HepG2 (cell line): Measurements from ENCODE around the gene VRK1. TPM values are rescaled to one million over a fixed set of nuclear protein-coding genes. Genes with fewer than 3 reads are reported as not detected.
A peak's percentile ranks its signal among the peaks of the same experiment; 100 is the strongest.

Source experiments
- BATF2 ChIP-seq: sonication (generic); formaldehyde crosslinking; IDR thresholded peaks from 2 replicates; pipeline ENCODE4 v1.8.0; 2022; ENCODE audit warnings: mild to moderate bottlenecking, missing genetic modification reagents, moderate library complexity
- CREB3 ChIP-seq: sonication (generic); formaldehyde crosslinking; IDR thresholded peaks from 2 replicates; pipeline ENCODE4 v1.5.0; 2020; ENCODE audit warnings: missing genetic modification reagents
- GTF2F1 ChIP-seq: fragments of 150-350 bp; IDR thresholded peaks from 2 replicates; pipeline ENCODE4 v1.6.1; 2014; ENCODE audit warnings: low read length
- MIER3 ChIP-seq: IDR thresholded peaks from 2 replicates; pipeline ENCODE4 v1.6.1; 2016; ENCODE audit warnings: missing compliant biosample characterization, borderline replicate concordance
- MYPOP ChIP-seq: sonication (generic); formaldehyde crosslinking; IDR thresholded peaks from 2 replicates; pipeline ENCODE4 v1.8.1; 2023; ENCODE audit warnings: mild to moderate bottlenecking, moderate library complexity, missing genetic modification reagents
- PCBP1 ChIP-seq: fragments of 200-400 bp; formaldehyde crosslinking; IDR thresholded peaks from 2 replicates; pipeline ENCODE4 v1.6.1; 2017; ENCODE audit warnings: mild to moderate bottlenecking, low read depth, low read length, borderline replicate concordance
- RFX5 ChIP-seq: IDR thresholded peaks from 2 replicates; pipeline ENCODE4 v1.6.1; 2011; ENCODE audit warnings: low read depth, low read length, improper control_type of control experiment
- XBP1 ChIP-seq: sonication (generic); formaldehyde crosslinking; IDR thresholded peaks from 2 replicates; pipeline ENCODE4 v1.5.0; 2020; ENCODE audit warnings: missing genetic modification reagents
- ZBTB2 ChIP-seq: sonication (generic); formaldehyde crosslinking; IDR thresholded peaks from 2 replicates; pipeline ENCODE4 v1.8.0; 2022; ENCODE audit warnings: low read depth, missing genetic modification reagents
- ZNF337 ChIP-seq: sonication (generic); formaldehyde crosslinking; IDR thresholded peaks from 2 replicates; pipeline ENCODE4 v1.5.1; 2020; ENCODE audit warnings: missing genetic modification reagents, low read depth, mild to moderate bottlenecking, borderline replicate concordance
- ZNF441 ChIP-seq: sonication (generic); formaldehyde crosslinking; IDR thresholded peaks from 2 replicates; pipeline ENCODE4 v1.7.0; 2021; ENCODE audit warnings: missing genetic modification reagents, borderline replicate concordance
- polyA plus RNA-seq, 8 experiments: library from polyadenylated mRNA; depleted of rRNA in 3 of 8; stranded (reverse) in 7 of 8; unstranded in 1 of 8; fragments of >200 nt; fragmentation: Illumina TruSeq in 4 of 8; extraction: Trizol in 4 of 8; gene quantifications; 2 replicates each; pipeline versions ENCODE4 v1.2.1 to v1.2.3, GENCODE V29; 2011 to 2016; ENCODE audit warnings: low read depth in 4 of 8, missing spikeins in 1 of 8, mixed read lengths in 1 of 8; ENCODE audit not compliant: insufficient read depth in 1 of 8
- total RNA-seq, 5 experiments: library from RNA; depleted of rRNA; stranded (reverse); fragments of >200 nt; fragmentation: Illumina TruSeq; extraction: Trizol; gene quantifications; 2 replicates each; pipeline ENCODE4 v1.2.3, GENCODE V29; 2016; ENCODE audit warnings: low read depth in 1 of 5
- TF ChIP-seq, protein P1 (sequence below): sonication (generic); formaldehyde crosslinking; IDR thresholded peaks from 2 replicates; pipeline ENCODE4 v1.4.0; 2020; ENCODE audit warnings: missing genetic modification reagents, borderline replicate concordance
- TF ChIP-seq, protein P2 (sequence below): sonication (generic); formaldehyde crosslinking; conservative IDR thresholded peaks from 2 replicates; pipeline ENCODE4 v1.8.1; 2023; ENCODE audit warnings: missing genetic modification reagents
- TF ChIP-seq, protein P3 (sequence below): sonication (generic); formaldehyde crosslinking; IDR thresholded peaks from 2 replicates; pipeline ENCODE4 v1.8.0; 2022; ENCODE audit warnings: missing genetic modification reagents, mild to moderate bottlenecking, inconsistent platforms, borderline replicate concordance
- TF ChIP-seq, protein P4 (sequence below): sonication (generic); formaldehyde crosslinking; IDR thresholded peaks from 2 replicates; pipeline ENCODE4 v1.4.0; 2020; ENCODE audit warnings: missing genetic modification reagents

Gene VRK1
- total and polyA plus RNA-seq, 2 of the 13 experiments (the other 11 are each of a cell fraction or from before 2014, with no cell fraction given), result 7.9 to 51.3 TPM

GRCh38 chr14:96796851-96797581 lies at the start of gene VRK1 (continued):
- TF ChIP-seq XBP1 (CRISPR knock-in tag) (no peak), ZNF337 (CRISPR knock-in tag) (no peak), MYPOP (CRISPR knock-in tag) (no peak), MIER3 (CRISPR knock-in tag) (0 out of 2 replicates have a peak, but pooled peaks have one; percentile 42), BATF2 (CRISPR knock-in tag) (peak; percentile 86; the same call in 1 of the 2 replicates), ZBTB2 (peak; percentile 85), ZNF441 (0 out of 2 replicates have a peak, but pooled peaks have one; percentile 37), CREB3 (peak; percentile 68; the same call in 1 of the 2 replicates), RFX5 (no peak), PCBP1 (0 out of 2 replicates have a peak, but pooled peaks have one; percentile 23), GTF2F1 (no peak)
- TF ChIP-seq, protein P1, sequence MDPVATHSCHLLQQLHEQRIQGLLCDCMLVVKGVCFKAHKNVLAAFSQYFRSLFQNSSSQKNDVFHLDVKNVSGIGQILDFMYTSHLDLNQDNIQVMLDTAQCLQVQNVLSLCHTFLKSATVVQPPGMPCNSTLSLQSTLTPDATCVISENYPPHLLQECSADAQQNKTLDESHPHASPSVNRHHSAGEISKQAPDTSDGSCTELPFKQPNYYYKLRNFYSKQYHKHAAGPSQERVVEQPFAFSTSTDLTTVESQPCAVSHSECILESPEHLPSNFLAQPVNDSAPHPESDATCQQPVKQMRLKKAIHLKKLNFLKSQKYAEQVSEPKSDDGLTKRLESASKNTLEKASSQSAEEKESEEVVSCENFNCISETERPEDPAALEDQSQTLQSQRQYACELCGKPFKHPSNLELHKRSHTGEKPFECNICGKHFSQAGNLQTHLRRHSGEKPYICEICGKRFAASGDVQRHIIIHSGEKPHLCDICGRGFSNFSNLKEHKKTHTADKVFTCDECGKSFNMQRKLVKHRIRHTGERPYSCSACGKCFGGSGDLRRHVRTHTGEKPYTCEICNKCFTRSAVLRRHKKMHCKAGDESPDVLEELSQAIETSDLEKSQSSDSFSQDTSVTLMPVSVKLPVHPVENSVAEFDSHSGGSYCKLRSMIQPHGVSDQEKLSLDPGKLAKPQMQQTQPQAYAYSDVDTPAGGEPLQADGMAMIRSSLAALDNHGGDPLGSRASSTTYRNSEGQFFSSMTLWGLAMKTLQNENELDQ (CRISPR knock-in tag), result no peak
- TF ChIP-seq, protein P2, sequence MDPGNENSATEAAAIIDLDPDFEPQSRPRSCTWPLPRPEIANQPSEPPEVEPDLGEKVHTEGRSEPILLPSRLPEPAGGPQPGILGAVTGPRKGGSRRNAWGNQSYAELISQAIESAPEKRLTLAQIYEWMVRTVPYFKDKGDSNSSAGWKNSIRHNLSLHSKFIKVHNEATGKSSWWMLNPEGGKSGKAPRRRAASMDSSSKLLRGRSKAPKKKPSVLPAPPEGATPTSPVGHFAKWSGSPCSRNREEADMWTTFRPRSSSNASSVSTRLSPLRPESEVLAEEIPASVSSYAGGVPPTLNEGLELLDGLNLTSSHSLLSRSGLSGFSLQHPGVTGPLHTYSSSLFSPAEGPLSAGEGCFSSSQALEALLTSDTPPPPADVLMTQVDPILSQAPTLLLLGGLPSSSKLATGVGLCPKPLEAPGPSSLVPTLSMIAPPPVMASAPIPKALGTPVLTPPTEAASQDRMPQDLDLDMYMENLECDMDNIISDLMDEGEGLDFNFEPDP, result no peak
- TF ChIP-seq, protein P3, sequence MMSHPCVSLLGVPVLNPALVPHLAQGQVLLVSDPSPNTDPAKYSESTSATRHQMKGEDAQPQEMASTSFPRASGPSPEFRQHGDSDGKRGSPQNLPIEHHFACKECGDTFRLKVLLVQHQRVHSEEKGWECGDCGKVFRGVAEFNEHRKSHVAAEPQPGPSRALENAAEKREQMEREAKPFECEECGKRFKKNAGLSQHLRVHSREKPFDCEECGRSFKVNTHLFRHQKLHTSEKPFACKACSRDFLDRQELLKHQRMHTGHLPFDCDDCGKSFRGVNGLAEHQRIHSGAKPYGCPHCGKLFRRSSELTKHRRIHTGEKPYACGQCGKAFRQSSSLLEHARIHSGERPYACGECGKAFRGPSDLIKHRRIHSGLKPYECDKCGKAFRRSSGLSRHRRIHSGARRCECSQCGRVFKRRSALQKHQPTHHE (CRISPR knock-in tag), result no peak
- TF ChIP-seq, protein P4, sequence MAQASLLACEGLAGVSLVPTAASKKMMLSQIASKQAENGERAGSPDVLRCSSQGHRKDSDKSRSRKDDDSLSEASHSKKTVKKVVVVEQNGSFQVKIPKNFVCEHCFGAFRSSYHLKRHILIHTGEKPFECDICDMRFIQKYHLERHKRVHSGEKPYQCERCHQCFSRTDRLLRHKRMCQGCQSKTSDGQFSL (CRISPR knock-in tag), result no peak
